ENCODE data around the gene ADGRB2.

ADGRB2 gene

GRCh38 chr1:31734582-31735107, 29.5 kb downstream of the ADGRB2 start:
- peaks cover 0 to 70% of the 10 kb centered on the region in 2 experiments; a peak in 1 of 3 replicates for H3K36me3 ChIP-seq (ENCODE audit: control insufficient read depth in 2 of 2, insufficient read depth in 1 of 2, low read length in 2 of 2)
- CTCF ChIA-PET, result interaction anchor here (0.6 to 1.6 kb wide), 3 partner anchors 11 to 27 kb away, joined by 3 to 13 read pairs (median 4); no protein-coding TSS in a partner anchor
- H3K4me3 ChIP-seq (ENCODE audit: low read depth, low read length), result no peak overlapping the region
- no peaks in the 10 kb centered on the region for H3K9me3 ChIP-seq (ENCODE audit: control insufficient read depth, insufficient read depth, low read depth, low read length)
- H3K27ac ChIP-seq (ENCODE audit: extremely low read depth, low read depth, low read length), result no peak overlapping the region
- no peaks in the 10 kb centered on the region for H3K4me1 ChIP-seq (ENCODE audit: control insufficient read depth, insufficient read depth, low read length)
- TF ChIP-seq ZNF544 (tag by site-specific recombination; IDR thresholded peaks at IDR 0.05) (no peak), ZSCAN30 (tag by site-specific recombination; IDR thresholded peaks at IDR 0.05) (no peak), REPIN1 (tag by site-specific recombination; IDR thresholded peaks at IDR 0.05; ENCODE audit: low read depth) (no peak), ZFHX2 (tag by site-specific recombination; conservative IDR thresholded peaks at IDR 0.05) (peak; percentile 36), ZNF596 (tag by site-specific recombination; IDR thresholded peaks at IDR 0.05) (no peak), EGR2 (tag by site-specific recombination; IDR thresholded peaks at IDR 0.05; ENCODE audit: low read depth) (peak; percentile 70)
- POLR2A ChIA-PET, result no interaction called here

DNA sequence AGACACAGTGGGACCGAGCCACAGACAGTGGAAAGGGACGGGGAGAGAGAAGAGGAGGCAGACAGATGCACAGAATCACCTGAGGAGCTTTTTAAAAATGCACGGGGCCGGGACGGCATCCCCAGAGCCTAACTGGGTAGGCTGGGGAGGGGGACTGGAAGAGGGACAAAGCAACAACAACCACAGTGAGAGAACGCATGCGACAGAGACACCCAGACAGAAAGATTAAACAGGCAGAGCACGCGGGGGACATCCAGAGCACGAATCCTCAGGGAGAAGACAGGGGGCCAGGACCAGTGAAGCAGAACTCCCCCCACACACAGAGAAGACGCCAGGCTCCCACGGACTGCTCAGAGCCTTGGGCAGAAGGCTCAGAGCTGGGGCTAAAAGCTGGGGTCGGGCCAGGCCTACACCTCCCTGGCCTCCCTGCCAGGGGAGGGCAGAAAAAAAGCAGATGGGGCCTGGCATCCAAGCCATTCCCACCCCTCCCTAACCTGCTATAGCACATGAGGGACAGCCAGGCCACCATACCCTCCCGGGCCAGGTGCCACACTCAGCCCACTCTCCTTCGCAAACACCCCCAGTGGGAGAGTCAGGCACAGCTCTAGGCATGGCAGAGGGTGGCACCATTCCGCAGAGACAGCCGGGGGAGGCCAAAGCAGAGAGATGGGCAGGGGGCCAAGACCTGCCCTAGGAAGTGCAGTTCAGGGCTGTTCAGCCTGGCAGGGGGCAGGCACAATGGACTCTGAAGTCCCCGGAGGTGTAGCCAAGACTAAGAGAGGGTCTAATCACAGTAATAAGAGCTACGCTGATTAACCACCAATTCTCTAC, 30.5 kb downstream of the ADGRB2 start:
- POLR2A ChIA-PET, result no interaction called here
- TF ChIP-seq ZNF16 (tag by site-specific recombination; IDR thresholded peaks at IDR 0.05; ENCODE audit: low read depth), result no peak
- no peak for TF ChIP-seq ZFP3 (tag by site-specific recombination; IDR thresholded peaks at IDR 0.05; ENCODE audit: low read depth)
- no peak for TF ChIP-seq KLF7 (tag by site-specific recombination; IDR thresholded peaks at IDR 0.05; ENCODE audit: borderline replicate concordance)
- TF ChIP-seq ZFHX2 (tag by site-specific recombination; conservative IDR thresholded peaks at IDR 0.05), result peak; percentile 69
- TF ChIP-seq EGR2 (tag by site-specific recombination; IDR thresholded peaks at IDR 0.05; ENCODE audit: low read depth), result peak; percentile 74
- TF ChIP-seq ZNF670 (tag by site-specific recombination; IDR thresholded peaks at IDR 0.05; ENCODE audit: low read depth), result no peak
- TF ChIP-seq, protein P1, sequence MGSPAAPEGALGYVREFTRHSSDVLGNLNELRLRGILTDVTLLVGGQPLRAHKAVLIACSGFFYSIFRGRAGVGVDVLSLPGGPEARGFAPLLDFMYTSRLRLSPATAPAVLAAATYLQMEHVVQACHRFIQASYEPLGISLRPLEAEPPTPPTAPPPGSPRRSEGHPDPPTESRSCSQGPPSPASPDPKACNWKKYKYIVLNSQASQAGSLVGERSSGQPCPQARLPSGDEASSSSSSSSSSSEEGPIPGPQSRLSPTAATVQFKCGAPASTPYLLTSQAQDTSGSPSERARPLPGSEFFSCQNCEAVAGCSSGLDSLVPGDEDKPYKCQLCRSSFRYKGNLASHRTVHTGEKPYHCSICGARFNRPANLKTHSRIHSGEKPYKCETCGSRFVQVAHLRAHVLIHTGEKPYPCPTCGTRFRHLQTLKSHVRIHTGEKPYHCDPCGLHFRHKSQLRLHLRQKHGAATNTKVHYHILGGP (tag by site-specific recombination; IDR thresholded peaks at IDR 0.05), result no peak
- TF ChIP-seq KLF16 (tag by site-specific recombination; IDR thresholded peaks at IDR 0.05), result no peak
- no peak for TF ChIP-seq ZNF654 (tag by site-specific recombination; IDR thresholded peaks at IDR 0.05; ENCODE audit: low read depth)
- TF ChIP-seq ZSCAN16 (tag by site-specific recombination; IDR thresholded peaks at IDR 0.05), result no peak
- no peak for TF ChIP-seq SP3 (tag by site-specific recombination; IDR thresholded peaks at IDR 0.05)
- TF ChIP-seq SP2 (tag by site-specific recombination; IDR thresholded peaks at IDR 0.05), result no peak
- no peak for TF ChIP-seq ZBTB1 (tag by site-specific recombination; IDR thresholded peaks at IDR 0.05)
- TF ChIP-seq ZBTB44 (tag by site-specific recombination; IDR thresholded peaks at IDR 0.05), result no peak
- TF ChIP-seq ZIC2 (tag by site-specific recombination; IDR thresholded peaks at IDR 0.05), result peak; percentile 55
- no peak for TF ChIP-seq ZNF324 (tag by site-specific recombination; IDR thresholded peaks at IDR 0.05)
- TF ChIP-seq ZNF202 (tag by site-specific recombination; IDR thresholded peaks at IDR 0.05; ENCODE audit: borderline replicate concordance), result no peak
- TF ChIP-seq, protein P2, sequence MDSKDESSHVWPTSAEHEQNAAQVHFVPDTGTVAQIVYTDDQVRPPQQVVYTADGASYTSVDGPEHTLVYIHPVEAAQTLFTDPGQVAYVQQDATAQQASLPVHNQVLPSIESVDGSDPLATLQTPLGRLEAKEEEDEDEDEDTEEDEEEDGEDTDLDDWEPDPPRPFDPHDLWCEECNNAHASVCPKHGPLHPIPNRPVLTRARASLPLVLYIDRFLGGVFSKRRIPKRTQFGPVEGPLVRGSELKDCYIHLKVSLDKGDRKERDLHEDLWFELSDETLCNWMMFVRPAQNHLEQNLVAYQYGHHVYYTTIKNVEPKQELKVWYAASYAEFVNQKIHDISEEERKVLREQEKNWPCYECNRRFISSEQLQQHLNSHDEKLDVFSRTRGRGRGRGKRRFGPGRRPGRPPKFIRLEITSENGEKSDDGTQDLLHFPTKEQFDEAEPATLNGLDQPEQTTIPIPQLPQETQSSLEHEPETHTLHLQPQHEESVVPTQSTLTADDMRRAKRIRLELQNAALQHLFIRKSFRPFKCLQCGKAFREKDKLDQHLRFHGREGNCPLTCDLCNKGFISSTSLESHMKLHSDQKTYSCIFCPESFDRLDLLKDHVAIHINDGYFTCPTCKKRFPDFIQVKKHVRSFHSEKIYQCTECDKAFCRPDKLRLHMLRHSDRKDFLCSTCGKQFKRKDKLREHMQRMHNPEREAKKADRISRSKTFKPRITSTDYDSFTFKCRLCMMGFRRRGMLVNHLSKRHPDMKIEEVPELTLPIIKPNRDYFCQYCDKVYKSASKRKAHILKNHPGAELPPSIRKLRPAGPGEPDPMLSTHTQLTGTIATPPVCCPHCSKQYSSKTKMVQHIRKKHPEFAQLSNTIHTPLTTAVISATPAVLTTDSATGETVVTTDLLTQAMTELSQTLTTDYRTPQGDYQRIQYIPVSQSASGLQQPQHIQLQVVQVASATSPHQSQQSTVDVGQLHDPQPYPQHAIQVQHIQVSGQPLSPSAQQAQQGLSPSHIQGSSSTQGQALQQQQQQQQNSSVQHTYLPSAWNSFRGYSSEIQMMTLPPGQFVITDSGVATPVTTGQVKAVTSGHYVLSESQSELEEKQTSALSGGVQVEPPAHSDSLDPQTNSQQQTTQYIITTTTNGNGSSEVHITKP (tag by site-specific recombination; IDR thresholded peaks at IDR 0.05), result peak; percentile 88
- no peak for TF ChIP-seq ZNF776 (tag by site-specific recombination; IDR thresholded peaks at IDR 0.05; ENCODE audit: borderline replicate concordance)
- TF ChIP-seq TCF7L2 (IDR thresholded peaks at IDR 0.05; ENCODE audit: borderline replicate concordance, low read depth, low read length), result no peak
- TF ChIP-seq ZNF341 (tag by site-specific recombination; IDR thresholded peaks at IDR 0.05; ENCODE audit: low read depth), result 0 out of 2 replicates have a peak, but pooled peaks have one; percentile 30
- TF ChIP-seq ZNF555 (tag by site-specific recombination; conservative IDR thresholded peaks at IDR 0.05), result no peak
- peak; percentile 68 for TF ChIP-seq GLIS1 (tag by site-specific recombination; IDR thresholded peaks at IDR 0.05)
- CTCF ChIA-PET, result interaction anchor here (1.4 to 1.5 kb wide), 2 partner anchors 12 to 18 kb away, joined by 8 to 13 read pairs; no protein-coding TSS in a partner anchor
- Histone ChIP-seq H3K4me3 (ENCODE audit: low read depth, low read length) (no peak overlapping the region), H3K4me1 (ENCODE audit: control insufficient read depth, insufficient read depth, low read length) (no peaks in the 10 kb centered on the region), H3K9me3 (ENCODE audit: control insufficient read depth, insufficient read depth, low read depth, low read length) (no peaks in the 10 kb centered on the region), H3K36me3 (ENCODE audit: control insufficient read depth in 2 of 2, insufficient read depth in 1 of 2, low read length in 2 of 2) (peaks cover 0 to 65% of the 10 kb centered on the region in 2 experiments; a peak in 2 of 3 replicates), H3K27ac (ENCODE audit: extremely low read depth, low read depth, low read length) (no peak overlapping the region)
